Right atrium auricular region (tissue), 2 donors: ENCODE data around the gene BMPR1A. TPM values are rescaled to one million over a fixed set of nuclear protein-coding genes. Genes with fewer than 3 reads are reported as not detected.

Source experiments
- DNase-seq: peaks from one replicate; pipeline ENCODE4 v3.0.0-alpha.2; 2019; ENCODE audit warnings: low spot score
- H3K27ac ChIP-seq, 2 donors: fragments of 200-600 bp; sonication (generic); 1 replicate in 1 of 2; 2 replicates in 1 of 2; pipeline ENCODE4 v1.5.1; 2016 to 2019
- H3K27me3 ChIP-seq, 2 donors: fragments of 200-600 bp; sonication (generic); one replicate each; pipeline versions ENCODE4 v1.5.1 to v1.6.0; 2017 to 2019
- H3K36me3 ChIP-seq: fragments of 200-600 bp; sonication (generic); one replicate; pipeline ENCODE4 v1.5.1; 2016
- H3K4me1 ChIP-seq, 2 donors: fragments of 200-600 bp; sonication (generic); one replicate each; pipeline versions ENCODE4 v1.5.1 to v1.6.0; 2017 to 2019
- H3K4me3 ChIP-seq, 2 donors: fragments of 200-600 bp; sonication (generic); 1 replicate in 1 of 2; 2 replicates in 1 of 2; pipeline ENCODE4 v1.5.1; 2017 to 2019; ENCODE audit warnings: mild to moderate bottlenecking in 1 of 2, moderate library complexity in 1 of 2
- H3K9me3 ChIP-seq, 2 donors: fragments of 200-600 bp; sonication (generic); one replicate each; pipeline ENCODE4 v1.5.1; 2019
- CTCF ChIP-seq, 2 donors: fragments of 200-600 bp; sonication (generic); IDR thresholded peaks; one replicate each; pipeline ENCODE4 v1.5.1; 2019; ENCODE audit warnings: antibody characterized with exemption in 2 of 2
- total RNA-seq, 2 donors: library from RNA; depleted of rRNA; stranded (reverse); fragments of >200 nt; gene quantifications; one replicate each; pipeline ENCODE4 v1.1.0, GENCODE V29; 2016

BMPR1A gene
- total RNA-seq, 2 donors from 2014 or later = 28.6 to 41.2 TPM

GRCh38 chr10:86970162-86970981 is 214.0 kb downstream of the BMPR1A start:
- TF ChIP-seq CTCF (IDR thresholded peaks at IDR 0.05) = no peak
- H3K4me1 ChIP-seq = peaks cover 0 to 59% of the 10 kb centered on the region in 2 donors
- no peaks in the 10 kb centered on the region for H3K36me3 ChIP-seq
- H3K27me3 ChIP-seq = no peaks in the 10 kb centered on the region
- H3K9me3 ChIP-seq = no peaks in the 10 kb centered on the region
- peak overlapping the region; percentile 95 to 98 for H3K27ac ChIP-seq
- DNase-seq = peak; percentile 89
- H3K4me3 ChIP-seq = peak overlapping the region; percentile 60 to 61

GRCh38 chr10:86970982-86971231 is 214.5 kb downstream of the BMPR1A start:
- peak overlapping the region; percentile 60 to 61 for H3K4me3 ChIP-seq
- H3K9me3 ChIP-seq = no peaks in the 10 kb centered on the region
- DNase-seq = peak; percentile 72
- TF ChIP-seq CTCF (IDR thresholded peaks at IDR 0.05) = no peak
- H3K4me1 ChIP-seq = peaks cover 0 to 55% of the 10 kb centered on the region in 2 donors
- H3K27me3 ChIP-seq = no peaks in the 10 kb centered on the region
- no peaks in the 10 kb centered on the region for H3K36me3 ChIP-seq
- peak overlapping the region; percentile 95 to 98 for H3K27ac ChIP-seq

- Histone ChIP-seq H3K27ac (peak overlapping the region; percentile 95 to 98), H3K9me3 (no peaks in the 10 kb centered on the region), H3K36me3 (no peaks in the 10 kb centered on the region), H3K4me3 (peak overlapping the region; percentile 60 to 61), H3K27me3 (no peaks in the 10 kb centered on the region), H3K4me1 (peaks cover 0 to 50% of the 10 kb centered on the region in 2 donors)
- TF ChIP-seq CTCF (IDR thresholded peaks at IDR 0.05) = no peak
- DNase-seq = peak; percentile 92
These were observed 215.0 kb downstream of the BMPR1A start for GRCh38 chr10:86971232-86971991.

GRCh38 chr10:86972613-86973380 is 216.4 kb downstream of the BMPR1A start:
- no peak for TF ChIP-seq CTCF (IDR thresholded peaks at IDR 0.05)
- peaks cover 0 to 36% of the 10 kb centered on the region in 2 donors for H3K4me1 ChIP-seq
- no peaks in the 10 kb centered on the region for H3K36me3 ChIP-seq
- no peak overlapping the region for H3K4me3 ChIP-seq
- peak overlapping the region in 1 of 2 donors; percentile 21 for H3K27ac ChIP-seq
- H3K9me3 ChIP-seq = no peaks in the 10 kb centered on the region
- H3K27me3 ChIP-seq = no peaks in the 10 kb centered on the region
- DNase-seq = no peak

- Histone ChIP-seq H3K4me1 (peaks cover 0 to 21% of the 10 kb centered on the region in 2 donors), H3K36me3 (no peaks in the 10 kb centered on the region), H3K27ac (no peak overlapping the region), H3K27me3 (no peaks in the 10 kb centered on the region), H3K9me3 (no peaks in the 10 kb centered on the region), H3K4me3 (no peak overlapping the region)
- no peak for DNase-seq
- TF ChIP-seq CTCF (IDR thresholded peaks at IDR 0.05) = no peak
These were observed 218.1 kb downstream of the BMPR1A start for GRCh38 chr10:86974484-86974883.
